Measurements from ENCODE around the gene SUGCT.

DNA sequence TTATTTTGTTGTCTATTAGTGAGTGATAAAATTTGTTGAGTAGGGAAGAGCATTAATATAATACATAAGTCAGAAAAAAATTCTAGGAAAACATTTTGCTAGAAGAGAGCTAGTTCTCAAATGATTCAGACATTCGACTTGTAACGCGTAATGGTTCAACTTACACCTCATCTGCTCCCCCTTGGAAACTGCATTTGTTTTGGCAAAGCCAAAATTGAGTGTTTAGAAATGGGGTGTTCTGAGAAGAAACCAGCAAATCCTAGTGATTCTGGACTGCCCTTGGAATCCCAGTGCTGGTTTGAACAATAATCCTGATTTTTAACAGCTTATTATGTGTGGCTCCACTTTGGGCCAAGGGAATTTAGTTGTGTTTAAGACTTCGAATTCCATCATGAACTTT lies 475.7 kb downstream of the SUGCT start:
- no peak for TF ChIP-seq YY1 (IDR thresholded peaks at IDR 0.05; ENCODE audit: insufficient read depth, insufficient read length)
- no peak for TF ChIP-seq ZNF274 (IDR thresholded peaks at IDR 0.05; ENCODE audit: low read depth, low read length)
- no peak for TF ChIP-seq SUZ12 (IDR thresholded peaks at IDR 0.05; ENCODE audit: extremely low read depth, insufficient read depth, insufficient read length)
